IMR-90 (cell line): Measurements from ENCODE around the gene KRTAP9-9. TPM values are rescaled to one million over a fixed set of nuclear protein-coding genes. Genes with fewer than 3 reads are reported as not detected.
A peak's percentile ranks its signal among the peaks of the same experiment; 100 is the strongest.

Experiments
- ATAC-seq: fragments of 200-7000 bp; cut with Tn5 transposase; 2 replicates; pipeline ENCODE4 v1.9.1; 2020; ENCODE audit warnings: low read depth, mild to moderate bottlenecking, moderate library complexity
- BruUV-seq: library from RNA; stranded (reverse); fragments of 400-500 nt; replicated peaks from 2 replicates; lab custom pipeline; 2021; lab: Mats Ljungman, UMichigan
- CTCF ChIA-PET: fragments of 300-600 bp; formaldehyde crosslinking; extraction: SDS; loops from one replicate; lab custom pipeline; 2021; ENCODE audit warnings: antibody characterized with exemption; lab: Yijun Ruan, JAX
- POLR2A ChIA-PET: fragments of 300-600 bp; sonication (Branson Sonifier 250); formaldehyde crosslinking; loops from one replicate; lab custom pipeline; 2022; ENCODE audit warnings: antibody characterized with exemption; ENCODE audit not compliant: unreplicated experiment; lab: Charles Lee
- DNase-seq: peaks from one replicate; pipeline ENCODE4 v3.0.0; 2013
- H2AFZ ChIP-seq: replicated peaks from 2 replicates; pipeline ENCODE3; 2013; ENCODE audit warnings: low read length, mild to moderate bottlenecking; ENCODE audit not compliant: poor library complexity
- H2AK5ac ChIP-seq: 2 replicates; pipeline ENCODE4 v1.6.1; 2013; ENCODE audit warnings: low read depth, low read length, inconsistent platforms
- H2AK9ac ChIP-seq: replicated peaks from 2 replicates; pipeline ENCODE3; 2013; ENCODE audit warnings: mild to moderate bottlenecking, low read depth, low read length, moderate library complexity; ENCODE audit not compliant: poor library complexity
- H2BK120ac ChIP-seq: 2 replicates; pipeline ENCODE4 v1.6.1; 2013; ENCODE audit warnings: low read depth, low read length, inconsistent platforms
- H2BK15ac ChIP-seq: 3 replicates; pipeline ENCODE4 v1.6.1; 2013; ENCODE audit warnings: low read depth, low read length, inconsistent platforms
- H2BK20ac ChIP-seq: 2 replicates; pipeline ENCODE4 v1.6.1; 2013; ENCODE audit warnings: low read depth, mild to moderate bottlenecking, inconsistent platforms, low read length, moderate library complexity
- H2BK5ac ChIP-seq: 2 replicates; pipeline ENCODE4 v1.6.1; 2013; ENCODE audit warnings: mild to moderate bottlenecking, low read depth, low read length, inconsistent platforms; ENCODE audit not compliant: poor library complexity, severe bottlenecking
- H3K14ac ChIP-seq: replicated peaks from 2 replicates; pipeline ENCODE4 v1.6.1; 2013; ENCODE audit warnings: low read depth, low read length, inconsistent platforms
- H3K18ac ChIP-seq: 2 replicates; pipeline ENCODE4 v1.6.1; 2013; ENCODE audit warnings: low read depth, low read length, control low read depth
- H3K23ac ChIP-seq: 2 replicates; pipeline ENCODE4 v1.6.1; 2013; ENCODE audit warnings: low read depth, low read length, inconsistent platforms
- H3K27ac ChIP-seq: 2 replicates; pipeline ENCODE4 v1.5.1; 2013; ENCODE audit warnings: mild to moderate bottlenecking, control low read depth, low read length; ENCODE audit not compliant: insufficient read depth
- H3K27me3 ChIP-seq: 2 replicates; pipeline ENCODE4 v1.6.1; 2013; ENCODE audit warnings: low read length; ENCODE audit not compliant: control insufficient read depth, insufficient read depth
- H3K36me3 ChIP-seq: 2 replicates; pipeline ENCODE4 v1.6.1; 2013; ENCODE audit warnings: low read length, mixed read lengths; ENCODE audit not compliant: control insufficient read depth, insufficient read depth
- H3K4ac ChIP-seq: 2 replicates; pipeline ENCODE4 v1.6.1; 2013; ENCODE audit warnings: low read depth, low read length, inconsistent platforms
- H3K4me1 ChIP-seq: 2 replicates; pipeline ENCODE4 v1.6.1; 2013; ENCODE audit warnings: low read length, mixed read lengths; ENCODE audit not compliant: control insufficient read depth, insufficient read depth
- H3K4me2 ChIP-seq: 2 replicates; pipeline ENCODE4 v1.6.1; 2013; ENCODE audit warnings: low read depth, mild to moderate bottlenecking, control low read depth, low read length, moderate library complexity
- H3K4me3 ChIP-seq: 2 replicates; pipeline ENCODE4 v1.5.1; 2013; ENCODE audit warnings: low read depth, mild to moderate bottlenecking, control low read depth, low read length, moderate library complexity; ENCODE audit not compliant: insufficient read depth
- H3K56ac ChIP-seq: 2 replicates; pipeline ENCODE4 v1.6.1; 2013; ENCODE audit warnings: low read length, inconsistent platforms; ENCODE audit not compliant: insufficient read depth; ENCODE audit errors: extremely low read depth
- H3K79me1 ChIP-seq, 2 experiments: 2 replicates each; pipeline ENCODE4 v1.6.1; 2013; ENCODE audit warnings: low read length in 2 of 2, inconsistent platforms in 1 of 2, low read depth in 1 of 2
- H3K9ac ChIP-seq: 2 replicates; pipeline ENCODE4 v1.6.1; 2013; ENCODE audit warnings: low read depth, low read length, control low read depth
- H3K9me1 ChIP-seq: 2 replicates; pipeline ENCODE4 v1.6.1; 2013; ENCODE audit warnings: low read length, inconsistent platforms; ENCODE audit not compliant: insufficient read depth
- H3K9me3 ChIP-seq: 2 replicates; pipeline ENCODE4 v1.6.1; 2013; ENCODE audit warnings: low read length; ENCODE audit not compliant: control insufficient read depth, insufficient read depth
- H4K20me1 ChIP-seq: 2 replicates; pipeline ENCODE4 v1.6.1; 2013; ENCODE audit warnings: low read length, inconsistent platforms; ENCODE audit not compliant: insufficient read depth
- H4K5ac ChIP-seq: 2 replicates; pipeline ENCODE4 v1.6.1; 2013; ENCODE audit warnings: mild to moderate bottlenecking, low read depth, low read length, control low read depth
- H4K8ac ChIP-seq, 2 experiments: 2 replicates each; pipeline ENCODE4 v1.6.1; 2013; ENCODE audit warnings: low read depth in 2 of 2, low read length in 2 of 2, control low read depth in 1 of 2, inconsistent platforms in 1 of 2
- H4K91ac ChIP-seq: 2 replicates; pipeline ENCODE4 v1.6.1; 2013; ENCODE audit warnings: low read depth, low read length, inconsistent platforms; ENCODE audit not compliant: insufficient read depth
- BHLHE40 ChIP-seq: fragments of 150-350 bp; IDR thresholded peaks from 2 replicates; pipeline ENCODE4 v1.6.1; 2016; ENCODE audit warnings: mild to moderate bottlenecking, low read depth, low read length
- CEBPB ChIP-seq: IDR thresholded peaks from 2 replicates; pipeline ENCODE4 v1.6.1; 2012; ENCODE audit warnings: low read depth, low read length, improper control_type of control experiment
- CHD1 ChIP-seq: IDR thresholded peaks from 2 replicates; pipeline ENCODE4 v1.6.1; 2012; ENCODE audit warnings: low read depth, low read length, improper control_type of control experiment
- CTCF ChIP-seq: conservative IDR thresholded peaks from 2 replicates; pipeline ENCODE4 v1.5.1; 2012; ENCODE audit warnings: mild to moderate bottlenecking, low read depth, low read length, improper control_type of control experiment
- ELK1 ChIP-seq: fragments of 150-350 bp; IDR thresholded peaks from 2 replicates; pipeline ENCODE4 v1.6.1; 2016; ENCODE audit warnings: low read depth, mild to moderate bottlenecking, low read length, moderate library complexity, borderline replicate concordance
- FOS ChIP-seq: fragments of 150-350 bp; IDR thresholded peaks from 2 replicates; pipeline ENCODE4 v1.6.1; 2016; ENCODE audit warnings: low read depth, low read length
- MAFK ChIP-seq: IDR thresholded peaks from 2 replicates; pipeline ENCODE4 v1.6.1; 2012; ENCODE audit warnings: low read depth, low read length, improper control_type of control experiment
- MAZ ChIP-seq: IDR thresholded peaks from 2 replicates; pipeline ENCODE4 v1.6.1; 2012; ENCODE audit warnings: low read depth, mild to moderate bottlenecking, low read length, improper control_type of control experiment, moderate library complexity, borderline replicate concordance
- MXI1 ChIP-seq: IDR thresholded peaks from 2 replicates; pipeline ENCODE4 v1.6.1; 2012; ENCODE audit warnings: low read depth, mild to moderate bottlenecking, low read length, moderate library complexity, borderline replicate concordance
- NFE2L2 ChIP-seq: fragments of 150-350 bp; IDR thresholded peaks from 2 replicates; pipeline ENCODE4 v1.6.1; 2016; ENCODE audit warnings: low read depth, mild to moderate bottlenecking, low read length
- POLR2A ChIP-seq: IDR thresholded peaks from 2 replicates; pipeline ENCODE4 v1.6.1; 2012; ENCODE audit warnings: mild to moderate bottlenecking, low read depth, low read length
- RAD21 ChIP-seq: IDR thresholded peaks from 2 replicates; pipeline ENCODE4 v1.6.1; 2012; ENCODE audit warnings: low read length, improper control_type of control experiment
- RCOR1 ChIP-seq: IDR thresholded peaks from 2 replicates; pipeline ENCODE4 v1.6.1; 2012; ENCODE audit warnings: mild to moderate bottlenecking, low read length, improper control_type of control experiment; ENCODE audit not compliant: insufficient replicate concordance
- RFX5 ChIP-seq: IDR thresholded peaks from 2 replicates; pipeline ENCODE4 v1.8.0; 2012; ENCODE audit warnings: low read depth, mild to moderate bottlenecking, low read length, moderate library complexity
- SMC3 ChIP-seq: fragments of 150-350 bp; IDR thresholded peaks from 2 replicates; pipeline ENCODE4 v1.6.1; 2016; ENCODE audit warnings: low read depth, mild to moderate bottlenecking, antibody characterized with exemption, low read length, moderate library complexity
- USF2 ChIP-seq: fragments of 150-350 bp; IDR thresholded peaks from 2 replicates; pipeline ENCODE4 v1.6.1; 2017; ENCODE audit warnings: mild to moderate bottlenecking, antibody characterized with exemption, low read length, low read depth
- WGBS, 2 experiments: methylation state at CpG; one replicate each; pipeline versions ENCODE4 v1.1.5 to v1.1.7; 2013; ENCODE audit warnings: missing lambda C conversion rate in 2 of 2; ENCODE audit not compliant: insufficient read length in 1 of 2; ENCODE audit errors: extremely low coverage in 2 of 2; 5-methylcytosine and 5-hydroxymethylcytosine counted together
- dilution Hi-C: fragments of 300-500 bp; cut with HindIII; formaldehyde crosslinking; loops from one replicate; pipeline ENCODE4 v1.14.3; 2018; ENCODE audit warnings: low sequenced_read_pairs; ENCODE audit not compliant: unreplicated experiment
- in situ Hi-C: fragments of 300-500 bp; cut with MboI; formaldehyde crosslinking; loops from 3 replicates; pipeline ENCODE4 v1.14.3; 2019; ENCODE audit warnings: low sequenced_read_pairs, inconsistent platforms, mixed read lengths
- intact Hi-C: fragments of 100-400 bp; cut with micrococcal nuclease; formaldehyde crosslinking; loops from 2 replicates; pipeline ENCODE4 v1.10.0; 2022
- polyA plus RNA-seq, 3 experiments: library from polyadenylated mRNA; depleted of rRNA; stranded (reverse); fragments of >200 nt; gene quantifications; 2 replicates each; pipeline ENCODE4 v1.2.3, GENCODE V29; 2012; ENCODE audit warnings: low replicate concordance in 1 of 3
- total RNA-seq: library from RNA; depleted of rRNA; stranded (reverse); fragments of >200 nt; gene quantifications from 2 replicates; pipeline ENCODE4 v1.2.3, GENCODE V29; 2012

Gene KRTAP9-9
- total and polyA plus RNA-seq, 2 of the 4 experiments (the other 2 are of a cell fraction), result not detected

GRCh38 chr17:41264599-41264998 is 9.4 kb downstream of the KRTAP9-9 start:
- no peak overlapping the region for H3K4me3 ChIP-seq
- in situ Hi-C loops (no loop called here), intact Hi-C loops (loop anchor here (2.0 kb wide), 1 partner anchor 14 kb away; no protein-coding TSS in a partner anchor), dilution Hi-C loops (no loop called here)
- no peaks in the 10 kb centered on the region for H3K4me1 ChIP-seq
- peak overlapping the region; percentile 37 for H2AK9ac ChIP-seq
- no CpG with 5 or more reads among the region's 3 CpGs for WGBS, 2 experiments
- no peak overlapping the region for H3K27ac ChIP-seq
- POLR2A ChIA-PET, result no interaction called here
- TF ChIP-seq RAD21, result no peak
- TF ChIP-seq MXI1, result no peak
- no peak for TF ChIP-seq USF2
- no peak for TF ChIP-seq MAFK
- TF ChIP-seq RFX5, result no peak
- no peak for TF ChIP-seq NFE2L2
- no peak for TF ChIP-seq SMC3
- no peak for TF ChIP-seq CHD1
- no peak for TF ChIP-seq MAZ
- no peak for TF ChIP-seq POLR2A
- no peak for TF ChIP-seq CTCF
- TF ChIP-seq CEBPB, result no peak
- TF ChIP-seq FOS, result no peak
- no peak for TF ChIP-seq RCOR1
- no peak for TF ChIP-seq ELK1
- no peak for TF ChIP-seq BHLHE40
- no peak overlapping the region for H2AK5ac ChIP-seq
- no peaks in the 10 kb centered on the region for H4K20me1 ChIP-seq
- no peaks in the 10 kb centered on the region for H3K79me1 ChIP-seq
- BruUV-seq, result no TSS peak
- no peaks in the 10 kb centered on the region for H3K36me3 ChIP-seq
- H2BK15ac ChIP-seq, result peak overlapping the region; percentile 2; the same call in 1 of the 3 replicates
- no peaks in the 10 kb centered on the region for H3K9me1 ChIP-seq
- ATAC-seq (no peak), DNase-seq (no peak)
- H4K91ac ChIP-seq, result 0 out of 2 replicates have a peak overlapping the region, but pooled peaks have one; percentile 7
- no peak overlapping the region for H2BK5ac ChIP-seq
- no peak overlapping the region for H2AFZ ChIP-seq
- H3K23ac ChIP-seq, result no peak overlapping the region
- no peak overlapping the region for H3K56ac ChIP-seq
- H2BK120ac ChIP-seq, result no peak overlapping the region
- no peak overlapping the region for H3K18ac ChIP-seq
- H3K14ac ChIP-seq, result no peak overlapping the region
- CTCF ChIA-PET, result interaction anchor here (0.7 kb wide), 1 partner anchor 11 kb away, joined by 3 read pairs; no protein-coding TSS in a partner anchor
- no peaks in the 10 kb centered on the region for H3K9me3 ChIP-seq
- no peak overlapping the region for H3K9ac ChIP-seq
- peaks cover 9% of the 10 kb centered on the region for H3K27me3 ChIP-seq
- H4K5ac ChIP-seq, result no peak overlapping the region
- no peak overlapping the region for H4K8ac ChIP-seq
- H2BK20ac ChIP-seq, result no peak overlapping the region; the same call in 1 of the 2 replicates
- H3K4ac ChIP-seq, result no peak overlapping the region
- H3K4me2 ChIP-seq, result no peak overlapping the region
